ENCODE data around the gene NBEAL1. TPM values are rescaled to one million over a fixed set of nuclear protein-coding genes. Genes with fewer than 3 reads are reported as not detected.
"Not testable (repeated sequence)": the region's sequence is repeated elsewhere in the genome, so short reads cannot be mapped to it uniquely, and the experiment has no call there.

NBEAL1 gene
- total RNA-seq, 1 experiment from 2014 or later = 11.6 TPM

DNA sequence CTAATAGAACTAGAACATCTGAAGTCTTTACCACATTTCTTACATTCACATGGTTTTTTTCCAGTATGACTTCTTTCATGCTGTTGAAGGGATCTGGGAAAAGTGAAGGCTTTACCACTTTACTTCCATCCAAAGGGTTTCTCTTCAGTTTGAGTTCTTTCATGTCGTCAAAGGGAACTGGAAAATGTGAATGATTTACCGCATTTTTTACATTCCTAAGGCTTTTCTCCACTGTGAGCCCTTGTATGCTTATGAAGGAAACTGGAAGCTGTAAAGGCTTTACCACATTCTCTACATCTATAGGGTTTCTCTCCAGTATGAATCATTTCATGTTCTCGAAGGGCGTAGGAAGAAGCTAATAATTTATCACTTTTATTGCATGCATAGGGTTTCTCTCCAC is 46.7 kb downstream of the NBEAL1 start:
- Histone ChIP-seq H3K36me3 (peaks cover 5% of the 10 kb centered on the region; the same call in 1 of the 2 replicates), H3K4me3 (no peak overlapping the region), H3K27ac (peak overlapping the region; percentile 8; the same call in 1 of the 2 replicates), H3K27me3 (no peaks in the 10 kb centered on the region), H3K4me1 (peaks cover 8% of the 10 kb centered on the region; the same call in 1 of the 2 replicates), H3K9me3 (replicated peaks) (no peaks in the 10 kb centered on the region; the same call in 1 of the 2 replicates)
- peak in 1 of 2 experiments; percentile 18 for DNase-seq

DNA sequence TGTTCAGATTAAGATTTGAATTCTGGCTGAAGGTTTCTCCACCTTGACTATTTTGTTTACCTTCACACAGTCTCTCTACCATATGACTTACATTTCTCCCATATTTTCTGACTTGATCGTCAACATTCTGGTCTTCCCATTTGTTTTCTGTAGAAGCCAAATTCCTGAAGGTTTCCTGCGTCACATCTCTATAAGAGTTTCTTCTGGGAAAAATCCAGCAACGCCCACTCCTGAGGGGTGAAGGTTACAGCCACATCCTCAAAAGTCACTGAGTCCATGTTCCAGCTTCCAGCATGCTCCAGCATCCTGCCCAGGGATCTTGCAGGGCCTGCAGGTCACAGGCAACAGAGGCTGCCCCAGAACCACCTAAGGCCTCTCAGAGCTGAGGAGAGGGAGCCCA is 47.5 kb downstream of the NBEAL1 start:
- Histone ChIP-seq H3K4me1 (peaks cover 8% of the 10 kb centered on the region; the same call in 1 of the 2 replicates), H3K27me3 (no peaks in the 10 kb centered on the region), H3K36me3 (peaks cover 5% of the 10 kb centered on the region; the same call in 1 of the 2 replicates), H3K9me3 (replicated peaks) (no peaks in the 10 kb centered on the region; the same call in 1 of the 2 replicates), H3K4me3 (no peak overlapping the region), H3K27ac (no peak overlapping the region)
- no peak for DNase-seq

- H3K27me3 ChIP-seq; H3K4me1 ChIP-seq; H3K27ac ChIP-seq; H3K36me3 ChIP-seq; H3K9me3 ChIP-seq (replicated peaks); H3K4me3 ChIP-seq; DNase-seq: not testable (repeated sequence)
These were observed 51.9 kb downstream of the NBEAL1 start for GRCh38 chr2:203066519-203067091.

- DNase-seq = no peak
- no peaks in the 10 kb centered on the region for H3K9me3 ChIP-seq (replicated peaks)
These were observed 56.0 kb downstream of the NBEAL1 start for GRCh38 chr2:203070701-203071100.

DNA sequence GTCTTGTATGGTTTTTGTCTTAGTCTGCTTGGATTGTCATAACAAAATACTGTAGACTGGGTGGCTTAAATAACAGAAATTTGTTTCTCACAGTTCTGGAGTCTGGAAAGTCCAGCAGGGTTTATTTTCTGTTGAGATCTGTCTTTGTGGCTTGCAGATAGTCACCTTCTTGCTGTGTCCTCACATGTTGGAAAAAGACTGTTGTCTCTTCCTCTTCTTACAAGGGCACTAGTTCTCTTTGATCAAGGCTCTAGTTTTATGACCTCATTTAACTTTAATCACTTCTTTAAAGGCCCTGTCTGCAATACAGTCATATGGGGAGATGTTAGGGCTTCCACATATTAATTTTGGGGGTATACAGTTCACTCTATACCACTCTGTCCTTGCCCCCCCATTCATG is 56.5 kb downstream of the NBEAL1 start:
- H3K36me3 ChIP-seq = no peaks in the 10 kb centered on the region

More at GRCh38 chr2:203070701-203071100, 56.0 kb downstream of the NBEAL1 start:
- Histone ChIP-seq H3K36me3 (no peaks in the 10 kb centered on the region), H3K27ac (no peak overlapping the region), H3K4me1 (no peaks in the 10 kb centered on the region), H3K27me3 (no peaks in the 10 kb centered on the region), H3K4me3 (no peak overlapping the region)

DNA sequence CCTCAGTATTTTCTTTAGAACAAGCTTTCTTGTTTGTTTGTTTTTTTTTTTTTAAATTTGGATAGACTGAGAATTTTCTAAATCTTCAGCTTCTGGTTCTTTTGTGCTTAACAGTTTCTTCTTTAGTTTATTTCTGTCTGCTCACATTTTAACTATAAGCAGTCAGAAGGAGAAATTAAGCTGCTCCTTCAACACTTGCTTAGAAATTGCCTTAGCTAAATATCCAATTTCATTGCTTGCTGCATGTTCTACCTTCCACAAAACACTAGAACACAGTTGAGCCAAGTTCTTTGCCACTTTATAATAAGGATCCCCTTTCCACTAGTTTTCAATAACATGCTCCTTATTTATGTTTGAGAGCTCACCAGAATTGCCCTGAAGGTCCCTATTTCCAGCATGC is 57.7 kb downstream of the NBEAL1 start:
- no peak for DNase-seq
- Histone ChIP-seq H3K36me3 (no peaks in the 10 kb centered on the region), H3K27me3 (no peaks in the 10 kb centered on the region), H3K4me1 (no peaks in the 10 kb centered on the region), H3K4me3 (no peak overlapping the region), H3K27ac (no peak overlapping the region), H3K9me3 (replicated peaks) (no peaks in the 10 kb centered on the region)

More for the DNA sequence above, 56.5 kb downstream of the NBEAL1 start:
- Histone ChIP-seq H3K27me3 (no peaks in the 10 kb centered on the region), H3K4me1 (no peaks in the 10 kb centered on the region), H3K27ac (no peak overlapping the region), H3K4me3 (no peak overlapping the region), H3K9me3 (replicated peaks) (no peaks in the 10 kb centered on the region)
- no peak for DNase-seq

GRCh38 chr2:203077451-203077850 is 62.8 kb downstream of the NBEAL1 start:
- peaks cover 3% of the 10 kb centered on the region; the same call in 1 of the 2 replicates for H3K36me3 ChIP-seq
- H3K27me3 ChIP-seq = no peaks in the 10 kb centered on the region
- no peak overlapping the region for H3K27ac ChIP-seq
- DNase-seq = no peak
- H3K4me3 ChIP-seq = no peak overlapping the region
- H3K9me3 ChIP-seq (replicated peaks) = peaks cover 3% of the 10 kb centered on the region; the same call in 1 of the 2 replicates
- no peaks in the 10 kb centered on the region for H3K4me1 ChIP-seq

GRCh38 chr2:203080447-203081045 is 65.9 kb downstream of the NBEAL1 start:
- Histone ChIP-seq H3K9me3 (replicated peaks) (peaks cover 3% of the 10 kb centered on the region; the same call in 1 of the 2 replicates), H3K27me3 (no peaks in the 10 kb centered on the region), H3K4me1 (no peaks in the 10 kb centered on the region), H3K36me3 (peaks cover 3% of the 10 kb centered on the region; the same call in 1 of the 2 replicates), H3K27ac (no peak overlapping the region), H3K4me3 (no peak overlapping the region)
- DNase-seq = no peak

GRCh38 chr2:203083328-203083727 is 68.7 kb downstream of the NBEAL1 start:
- H3K27me3 ChIP-seq = no peaks in the 10 kb centered on the region
- H3K9me3 ChIP-seq (replicated peaks) = peaks cover 3% of the 10 kb centered on the region; the same call in 1 of the 2 replicates
- DNase-seq = no peak
- H3K36me3 ChIP-seq = peaks cover 3% of the 10 kb centered on the region; the same call in 1 of the 2 replicates
- H3K27ac ChIP-seq = no peak overlapping the region
- H3K4me3 ChIP-seq = no peak overlapping the region
- no peaks in the 10 kb centered on the region for H3K4me1 ChIP-seq

DNA sequence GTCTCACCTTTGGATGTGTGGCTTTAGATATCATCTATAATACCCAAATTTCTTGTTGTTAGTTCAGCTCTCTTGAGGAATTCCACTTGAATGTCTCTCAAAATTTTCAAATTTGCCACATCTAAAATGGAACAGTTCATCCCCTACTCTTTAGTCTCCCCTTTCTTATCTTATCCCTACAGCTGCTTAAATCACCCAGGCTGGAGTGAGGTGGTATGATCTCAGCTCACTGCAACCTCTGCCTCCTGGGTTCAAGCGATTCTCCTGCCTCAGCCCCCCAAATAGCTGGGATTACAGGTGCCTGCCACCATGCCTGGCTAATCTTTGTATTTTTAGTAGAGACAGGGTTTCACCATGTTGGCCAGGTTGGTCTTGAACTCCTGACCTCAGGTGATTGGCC is 71.7 kb downstream of the NBEAL1 start:
- H3K4me3 ChIP-seq; H3K27ac ChIP-seq; H3K4me1 ChIP-seq; H3K9me3 ChIP-seq (replicated peaks); H3K27me3 ChIP-seq; H3K36me3 ChIP-seq; DNase-seq: not testable (repeated sequence)

DNA sequence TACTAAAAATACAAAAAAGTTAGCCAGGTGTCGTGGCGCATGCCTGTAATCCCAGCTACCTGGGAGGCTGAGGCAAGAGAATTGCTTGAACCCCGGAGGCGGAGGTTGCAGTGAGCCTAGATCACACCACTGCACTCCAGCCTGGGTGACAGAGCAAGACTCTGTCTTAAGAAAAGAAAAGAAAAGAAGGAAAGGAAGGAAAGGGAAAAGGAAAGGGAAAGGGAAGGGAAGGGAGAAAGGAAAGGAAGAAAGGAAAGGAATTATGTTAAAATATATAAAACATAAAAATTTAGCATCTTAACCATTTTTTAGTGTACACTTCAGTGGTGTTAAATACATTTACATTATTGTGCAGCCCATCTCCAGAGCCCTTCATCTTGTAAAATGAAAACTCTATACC is 76.0 kb downstream of the NBEAL1 start:
- H3K4me3 ChIP-seq; H3K27ac ChIP-seq; DNase-seq; H3K4me1 ChIP-seq; H3K27me3 ChIP-seq; H3K36me3 ChIP-seq; H3K9me3 ChIP-seq (replicated peaks): not testable (repeated sequence)

GRCh38 chr2:203097735-203098134 is 83.1 kb downstream of the NBEAL1 start:
- Histone ChIP-seq H3K27ac (no peak overlapping the region), H3K9me3 (replicated peaks) (no peaks in the 10 kb centered on the region), H3K4me1 (no peaks in the 10 kb centered on the region), H3K4me3 (no peak overlapping the region), H3K36me3 (no peaks in the 10 kb centered on the region; the same call in 1 of the 2 replicates), H3K27me3 (no peaks in the 10 kb centered on the region)
- peak in 1 of 2 experiments; percentile 10 for DNase-seq

GRCh38 chr2:203102357-203102756 is 87.7 kb downstream of the NBEAL1 start:
- H3K36me3 ChIP-seq; H3K4me1 ChIP-seq; H3K9me3 ChIP-seq (replicated peaks); H3K27ac ChIP-seq; H3K4me3 ChIP-seq; DNase-seq; H3K27me3 ChIP-seq: not testable (repeated sequence)

GRCh38 chr2:203104273-203104672 is 89.6 kb downstream of the NBEAL1 start:
- Histone ChIP-seq H3K27ac (no peak overlapping the region), H3K4me1 (no peaks in the 10 kb centered on the region), H3K36me3 (0 out of 2 replicates have a peak, but pooled peaks cover 11% of the 10 kb centered on the region), H3K4me3 (no peak overlapping the region), H3K27me3 (no peaks in the 10 kb centered on the region), H3K9me3 (replicated peaks) (peaks cover 4% of the 10 kb centered on the region; the same call in 1 of the 2 replicates)
- DNase-seq = no peak

DNA sequence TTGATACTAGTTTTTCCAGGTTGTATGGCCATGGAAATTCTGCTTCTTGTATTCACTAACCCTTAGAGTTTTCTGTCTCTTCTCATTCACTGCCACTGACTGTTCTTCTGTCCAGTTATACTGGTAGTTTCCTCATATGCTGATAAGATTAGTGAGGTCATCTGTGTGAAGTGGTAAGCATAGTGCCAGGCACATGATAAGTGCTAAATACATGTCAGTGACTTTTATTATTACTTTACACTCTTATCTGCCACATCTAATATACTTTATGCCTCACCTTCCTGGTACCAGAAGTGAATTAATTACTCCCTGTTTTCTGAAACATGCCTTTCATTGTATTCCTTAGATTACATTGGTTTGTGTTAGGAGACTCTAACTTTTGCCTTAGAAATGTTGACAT is 91.3 kb downstream of the NBEAL1 start:
- no peak for DNase-seq
- Histone ChIP-seq H3K27me3 (no peaks in the 10 kb centered on the region), H3K27ac (no peak overlapping the region), H3K9me3 (replicated peaks) (peaks cover 4% of the 10 kb centered on the region; the same call in 1 of the 2 replicates), H3K4me1 (no peaks in the 10 kb centered on the region), H3K4me3 (no peak overlapping the region), H3K36me3 (0 out of 2 replicates have a peak, but pooled peaks cover 11% of the 10 kb centered on the region)

Measured in SJCRH30 (cell line).